HCT116 (cell line): ENCODE measurements around the gene SLC10A3. TPM values are rescaled to one million over a fixed set of nuclear protein-coding genes. Genes with fewer than 3 reads are reported as not detected.

ENCODE experiments used
- ATAC-seq: fragments of 200-7000 bp; cut with Tn5 transposase; 2 replicates; pipeline ENCODE4 v1.9.1; 2020; ENCODE audit warnings: mild to moderate bottlenecking, moderate library complexity
- BruUV-seq: library from RNA; stranded (reverse); fragments of 400-500 nt; replicated peaks from 2 replicates; lab custom pipeline; 2021; lab: Mats Ljungman, UMichigan
- CTCF ChIA-PET: fragments of 300-600 bp; sonication (Branson Sonifier 250); formaldehyde crosslinking; loops from one replicate; lab custom pipeline; 2021; ENCODE audit warnings: antibody characterized with exemption; lab: Charles Lee
- POLR2A ChIA-PET: fragments of 300-600, 350-600 bp; sonication (Branson Sonifier 250); formaldehyde crosslinking; loops from one replicate; lab custom pipeline; 2021; ENCODE audit warnings: antibody characterized with exemption; lab: Charles Lee
- RAD21 ChIA-PET, 2 experiments: fragments of 300-600 bp; sonication (Branson Sonifier 250); formaldehyde crosslinking; loops; one replicate each; lab custom pipeline; 2023; ENCODE audit warnings: low total read pairs in 2 of 2; ENCODE audit not compliant: uncharacterized antibody in 2 of 2, unreplicated experiment in 2 of 2, low non-redundant PET in 1 of 2; lab: Charles Lee
- DNase-seq: peaks from one replicate; pipeline ENCODE4 v3.0.0-alpha.2; 2010; ENCODE audit warnings: low read depth, low spot score
- H2AFZ ChIP-seq: fragments of 200-600 bp; shearing (Covaris generic), sonication (generic); 2 replicates; pipeline ENCODE4 v1.6.1; 2017; ENCODE audit warnings: low read depth, mixed run types, mixed read lengths, antibody characterized with exemption, low read length; ENCODE audit not compliant: poor library complexity, severe bottlenecking
- H3K27ac ChIP-seq: 2 replicates; pipeline ENCODE4 v1.5.1; 2012; ENCODE audit warnings: low read depth, low read length
- H3K27me3 ChIP-seq: fragments of 200-600 bp; sonication (generic); 2 replicates; pipeline ENCODE4 v1.6.1; 2016; ENCODE audit warnings: mixed run types, low read length, mixed read lengths; ENCODE audit not compliant: insufficient read depth
- H3K36me3 ChIP-seq, 2 experiments: fragments of 200-500 bp in 1 of 2; fragments of 200-600 bp in 1 of 2; sonication (Bioruptor generic) in 1 of 2; sonication (generic) in 1 of 2; 2 replicates each; pipeline versions ENCODE4 v1.5.1 to v1.6.1; 2014 to 2016; ENCODE audit warnings: low read length in 2 of 2, inconsistent platforms in 1 of 2, mixed read lengths in 1 of 2, mixed run types in 1 of 2; ENCODE audit not compliant: insufficient read depth in 2 of 2, control insufficient read depth in 1 of 2
- H3K4me1 ChIP-seq, 2 experiments: fragments of 200-600 bp in 1 of 2; sonication (generic) in 1 of 2; 2 replicates each; pipeline versions ENCODE4 v1.5.1 to v1.6.1; 2012 to 2017; ENCODE audit warnings: low read length in 2 of 2, inconsistent platforms in 1 of 2, mild to moderate bottlenecking in 1 of 2, mixed read lengths in 1 of 2, mixed run types in 1 of 2, moderate library complexity in 1 of 2; ENCODE audit not compliant: insufficient read depth in 2 of 2, control insufficient read depth in 1 of 2
- H3K4me2 ChIP-seq: fragments of 200-600 bp; sonication (generic); 2 replicates; pipeline ENCODE4 v1.6.1; 2017; ENCODE audit warnings: mixed run types, low read length, mixed read lengths
- H3K4me3 ChIP-seq, 2 experiments: fragments of 200-600 bp in 1 of 2; sonication (generic) in 1 of 2; replicated peaks in 1 of 2; 2 replicates each; pipeline ENCODE4 v1.5.1; 2011 to 2016; ENCODE audit warnings: low read length in 2 of 2, control low read depth in 1 of 2, low read depth in 1 of 2, mild to moderate bottlenecking in 1 of 2, mixed read lengths in 1 of 2, mixed run types in 1 of 2
- H3K79me2 ChIP-seq: fragments of 200-600 bp; sonication (generic); 2 replicates; pipeline ENCODE4 v1.6.1; 2017; ENCODE audit warnings: mild to moderate bottlenecking, mixed run types, low read length, moderate library complexity, mixed read lengths; ENCODE audit not compliant: insufficient read depth
- H3K9ac ChIP-seq: fragments of 200-600 bp; sonication (generic); 2 replicates; pipeline ENCODE4 v1.6.1; 2016; ENCODE audit warnings: low read length, mixed read lengths
- H3K9me2 ChIP-seq: fragments of 200-600 bp; sonication (generic), shearing (Covaris generic); 2 replicates; pipeline ENCODE4 v1.6.1; 2017; ENCODE audit warnings: mixed run types, mild to moderate bottlenecking, moderate library complexity; ENCODE audit not compliant: insufficient read depth
- H3K9me3 ChIP-seq, 2 experiments: fragments of 200-500 bp in 1 of 2; fragments of 200-600 bp in 1 of 2; sonication (Bioruptor generic) in 1 of 2; sonication (generic) in 1 of 2; 2 replicates each; pipeline ENCODE4 v1.6.1; 2014 to 2017; ENCODE audit warnings: low read length in 2 of 2, mixed read lengths in 2 of 2, inconsistent platforms in 1 of 2, low read depth in 1 of 2, mild to moderate bottlenecking in 1 of 2, mixed run types in 1 of 2, moderate library complexity in 1 of 2; ENCODE audit not compliant: control insufficient read depth in 1 of 2, insufficient read depth in 1 of 2
- H4K20me1 ChIP-seq: fragments of 200-600 bp; sonication (generic), shearing (Covaris generic); 2 replicates; pipeline ENCODE4 v1.6.1; 2017; ENCODE audit warnings: mixed run types, mild to moderate bottlenecking, moderate library complexity; ENCODE audit not compliant: insufficient read depth
- CBX3 ChIP-seq: IDR thresholded peaks from 2 replicates; pipeline ENCODE4 v1.6.1; 2012; ENCODE audit warnings: low read depth
- EZH2 ChIP-seq: fragments of 200-600 bp; sonication (generic); IDR thresholded peaks from 2 replicates; pipeline ENCODE4 v1.6.1; 2017; ENCODE audit warnings: antibody characterized with exemption, mixed run types
- EZH2phosphoT487 ChIP-seq: fragments of 200-600 bp; IDR thresholded peaks from 2 replicates; pipeline ENCODE4 v1.6.1; 2018; ENCODE audit warnings: antibody characterized with exemption, borderline replicate concordance
- FOSL1 ChIP-seq: IDR thresholded peaks from 2 replicates; pipeline ENCODE4 v1.6.1; 2012; ENCODE audit warnings: low read depth
- POLR2A ChIP-seq: IDR thresholded peaks from 2 replicates; pipeline ENCODE4 v1.7.0; 2011; ENCODE audit warnings: borderline replicate concordance; ENCODE audit not compliant: insufficient read depth, insufficient read length; ENCODE audit errors: extremely low read depth
- POLR2AphosphoS5 ChIP-seq: IDR thresholded peaks from 2 replicates; pipeline ENCODE4 v1.6.1; 2011; ENCODE audit warnings: mild to moderate bottlenecking, low read depth, low read length, moderate library complexity
- RAD21 ChIP-seq: IDR thresholded peaks from 2 replicates; pipeline ENCODE4 v1.6.1; 2012; ENCODE audit warnings: low read depth, mild to moderate bottlenecking
- SIN3A ChIP-seq: IDR thresholded peaks from 2 replicates; pipeline ENCODE4 v1.6.1; 2012; ENCODE audit warnings: low read depth
- SRF ChIP-seq: IDR thresholded peaks from 2 replicates; pipeline ENCODE4 v1.6.1; 2012; ENCODE audit warnings: low read depth
- TCF7L2 ChIP-seq: IDR thresholded peaks from 2 replicates; pipeline ENCODE4 v1.7.0; 2011; ENCODE audit warnings: borderline replicate concordance, inconsistent platforms; ENCODE audit not compliant: insufficient read depth, insufficient read length; ENCODE audit errors: extremely low read depth
- ZNF274 ChIP-seq: fragments of 200-500 bp; sonication (Bioruptor generic); IDR thresholded peaks from 2 replicates; pipeline ENCODE4 v1.6.1; 2014; ENCODE audit warnings: mild to moderate bottlenecking, low read depth, low read length, inconsistent platforms
- intact Hi-C: fragments of 100-400 bp; cut with micrococcal nuclease; formaldehyde crosslinking; loops from 2 replicates; pipeline ENCODE4 v1.10.0; 2022
- total RNA-seq: library from RNA; stranded (reverse); gene quantifications from one replicate; pipeline ENCODE4 v1.2.1, GENCODE V29; 2021; ENCODE audit not compliant: unreplicated experiment
- TF ChIP-seq, protein P1 (sequence below), 3 experiments: fragments of 200-600 bp in 1 of 3; sonication (generic) in 1 of 3; IDR thresholded peaks in 2 of 3; conservative IDR thresholded peaks in 1 of 3; 2 replicates each; pipeline ENCODE4 v1.5.1; 2012 to 2017; ENCODE audit warnings: low read depth in 2 of 3, low read length in 2 of 3, antibody characterized with exemption in 1 of 3, borderline replicate concordance in 1 of 3, control low read depth in 1 of 3, mild to moderate bottlenecking in 1 of 3, mixed read lengths in 1 of 3, mixed run types in 1 of 3, moderate library complexity in 1 of 3; ENCODE audit not compliant: insufficient read depth in 1 of 3
- TF ChIP-seq, protein P2 (sequence below): IDR thresholded peaks from 2 replicates; pipeline ENCODE4 v1.6.1; 2012; ENCODE audit warnings: low read depth
- TF ChIP-seq, protein P3 (sequence below): IDR thresholded peaks from 2 replicates; pipeline ENCODE4 v1.6.1; 2012

SLC10A3 gene
- total RNA-seq, 1 experiment from 2014 or later = 16.2 TPM

DNA sequence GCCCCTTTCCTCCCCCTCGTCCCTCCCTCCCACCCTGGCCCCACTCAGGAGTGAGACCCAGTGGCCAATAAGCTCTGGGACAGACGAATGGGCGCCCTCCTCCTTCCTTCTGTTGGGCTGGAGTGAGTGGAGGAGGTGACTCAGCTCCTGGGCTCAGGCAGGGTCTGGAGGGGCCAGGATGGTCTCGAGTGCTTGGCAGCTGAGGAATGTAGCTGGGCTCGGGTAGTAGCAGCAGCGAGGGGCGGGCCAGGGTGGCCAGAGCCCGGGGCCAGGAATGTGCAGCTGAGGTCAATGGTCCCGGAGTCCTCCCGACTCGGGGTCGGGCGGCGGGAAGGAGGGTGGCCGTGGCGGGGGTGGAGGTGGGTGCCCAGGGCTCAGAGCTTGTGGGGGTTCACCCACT lies 41.2 kb upstream of the SLC10A3 start (continued):
- TF ChIP-seq, protein P1, sequence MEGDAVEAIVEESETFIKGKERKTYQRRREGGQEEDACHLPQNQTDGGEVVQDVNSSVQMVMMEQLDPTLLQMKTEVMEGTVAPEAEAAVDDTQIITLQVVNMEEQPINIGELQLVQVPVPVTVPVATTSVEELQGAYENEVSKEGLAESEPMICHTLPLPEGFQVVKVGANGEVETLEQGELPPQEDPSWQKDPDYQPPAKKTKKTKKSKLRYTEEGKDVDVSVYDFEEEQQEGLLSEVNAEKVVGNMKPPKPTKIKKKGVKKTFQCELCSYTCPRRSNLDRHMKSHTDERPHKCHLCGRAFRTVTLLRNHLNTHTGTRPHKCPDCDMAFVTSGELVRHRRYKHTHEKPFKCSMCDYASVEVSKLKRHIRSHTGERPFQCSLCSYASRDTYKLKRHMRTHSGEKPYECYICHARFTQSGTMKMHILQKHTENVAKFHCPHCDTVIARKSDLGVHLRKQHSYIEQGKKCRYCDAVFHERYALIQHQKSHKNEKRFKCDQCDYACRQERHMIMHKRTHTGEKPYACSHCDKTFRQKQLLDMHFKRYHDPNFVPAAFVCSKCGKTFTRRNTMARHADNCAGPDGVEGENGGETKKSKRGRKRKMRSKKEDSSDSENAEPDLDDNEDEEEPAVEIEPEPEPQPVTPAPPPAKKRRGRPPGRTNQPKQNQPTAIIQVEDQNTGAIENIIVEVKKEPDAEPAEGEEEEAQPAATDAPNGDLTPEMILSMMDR (IDR thresholded peaks at IDR 0.05 in 2 of 3, conservative IDR thresholded peaks at IDR 0.05 in 1 of 3; ENCODE audit: borderline replicate concordance in 1 of 3, insufficient read depth in 1 of 3, low read depth in 2 of 3, low read length in 2 of 3) = no peak

DNA sequence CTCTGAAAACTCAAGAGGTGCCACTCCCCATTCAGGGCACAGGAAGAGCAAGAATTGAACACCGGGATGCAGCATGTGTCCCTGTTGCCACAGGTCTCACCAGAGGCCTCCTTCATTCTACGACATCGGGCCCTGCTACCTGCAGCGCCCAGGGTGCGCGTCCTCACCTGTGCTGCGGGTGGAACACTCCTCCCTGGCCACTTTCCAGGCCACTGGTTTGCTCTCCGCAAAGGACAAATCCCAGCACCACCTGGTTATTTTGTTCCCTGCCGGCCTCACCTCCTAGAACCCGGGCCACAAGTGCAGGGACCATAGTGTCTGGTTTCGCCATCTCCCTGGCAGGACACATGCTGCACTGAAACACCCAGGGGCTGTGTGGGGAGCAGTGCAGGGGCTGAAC lies 39.9 kb upstream of the SLC10A3 start:
- H3K27me3 ChIP-seq = no peaks in the 10 kb centered on the region
- H3K4me3 ChIP-seq = no peak overlapping the region
- DNase-seq = no peak
- no peak overlapping the region for H3K9ac ChIP-seq
- POLR2A ChIA-PET = no interaction called here
- no peak for ATAC-seq
- CTCF ChIA-PET = no interaction called here
- H3K9me3 ChIP-seq = no peaks in the 10 kb centered on the region
- H3K4me2 ChIP-seq = no peak overlapping the region
- peaks cover 8 to 16% of the 10 kb centered on the region in 2 experiments for H3K4me1 ChIP-seq
- intact Hi-C loops = no loop called here
- H3K27ac ChIP-seq = no peak overlapping the region
- H4K20me1 ChIP-seq = no peaks in the 10 kb centered on the region
- no peaks in the 10 kb centered on the region for H3K9me2 ChIP-seq
- H3K36me3 ChIP-seq = peaks cover 2 to 15% of the 10 kb centered on the region in 2 experiments; a peak in 3 of 4 replicates
- no peak overlapping the region for H2AFZ ChIP-seq
- TF ChIP-seq ZNF274 (no peak), POLR2AphosphoS5 (no peak), SIN3A (no peak), EZH2 (no peak), EZH2phosphoT487 (no peak), SRF (no peak), TCF7L2 (no peak), FOSL1 (no peak), RAD21 (no peak), POLR2A (no peak), CBX3 (no peak)
- TF ChIP-seq, protein P2, sequence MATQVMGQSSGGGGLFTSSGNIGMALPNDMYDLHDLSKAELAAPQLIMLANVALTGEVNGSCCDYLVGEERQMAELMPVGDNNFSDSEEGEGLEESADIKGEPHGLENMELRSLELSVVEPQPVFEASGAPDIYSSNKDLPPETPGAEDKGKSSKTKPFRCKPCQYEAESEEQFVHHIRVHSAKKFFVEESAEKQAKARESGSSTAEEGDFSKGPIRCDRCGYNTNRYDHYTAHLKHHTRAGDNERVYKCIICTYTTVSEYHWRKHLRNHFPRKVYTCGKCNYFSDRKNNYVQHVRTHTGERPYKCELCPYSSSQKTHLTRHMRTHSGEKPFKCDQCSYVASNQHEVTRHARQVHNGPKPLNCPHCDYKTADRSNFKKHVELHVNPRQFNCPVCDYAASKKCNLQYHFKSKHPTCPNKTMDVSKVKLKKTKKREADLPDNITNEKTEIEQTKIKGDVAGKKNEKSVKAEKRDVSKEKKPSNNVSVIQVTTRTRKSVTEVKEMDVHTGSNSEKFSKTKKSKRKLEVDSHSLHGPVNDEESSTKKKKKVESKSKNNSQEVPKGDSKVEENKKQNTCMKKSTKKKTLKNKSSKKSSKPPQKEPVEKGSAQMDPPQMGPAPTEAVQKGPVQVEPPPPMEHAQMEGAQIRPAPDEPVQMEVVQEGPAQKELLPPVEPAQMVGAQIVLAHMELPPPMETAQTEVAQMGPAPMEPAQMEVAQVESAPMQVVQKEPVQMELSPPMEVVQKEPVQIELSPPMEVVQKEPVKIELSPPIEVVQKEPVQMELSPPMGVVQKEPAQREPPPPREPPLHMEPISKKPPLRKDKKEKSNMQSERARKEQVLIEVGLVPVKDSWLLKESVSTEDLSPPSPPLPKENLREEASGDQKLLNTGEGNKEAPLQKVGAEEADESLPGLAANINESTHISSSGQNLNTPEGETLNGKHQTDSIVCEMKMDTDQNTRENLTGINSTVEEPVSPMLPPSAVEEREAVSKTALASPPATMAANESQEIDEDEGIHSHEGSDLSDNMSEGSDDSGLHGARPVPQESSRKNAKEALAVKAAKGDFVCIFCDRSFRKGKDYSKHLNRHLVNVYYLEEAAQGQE = no peak
- TF ChIP-seq, protein P1 (IDR thresholded peaks at IDR 0.05 in 2 of 3, conservative IDR thresholded peaks at IDR 0.05 in 1 of 3; ENCODE audit: borderline replicate concordance in 1 of 3, insufficient read depth in 1 of 3, low read depth in 2 of 3, low read length in 2 of 3) = no peak
- TF ChIP-seq, protein P3, sequence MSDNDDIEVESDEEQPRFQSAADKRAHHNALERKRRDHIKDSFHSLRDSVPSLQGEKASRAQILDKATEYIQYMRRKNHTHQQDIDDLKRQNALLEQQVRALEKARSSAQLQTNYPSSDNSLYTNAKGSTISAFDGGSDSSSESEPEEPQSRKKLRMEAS = no peak
- BruUV-seq = no TSS peak
- RAD21 ChIA-PET = no interaction called here
- H3K79me2 ChIP-seq = no peaks in the 10 kb centered on the region
